HL-60 (cell line): ENCODE results near the gene GJB1.

Experiments used
- CTCF ChIP-seq: IDR thresholded peaks from one replicate; pipeline ENCODE4 v1.5.1; 2011; ENCODE audit warnings: low read length, control low read depth, inconsistent platforms; ENCODE audit not compliant: insufficient read depth
- POLR2AphosphoS5 ChIP-seq: IDR thresholded peaks from 2 replicates; pipeline ENCODE4 v1.6.1; 2012; ENCODE audit warnings: low read depth

GRCh38 chrX:71256856-71257255 is 33.8 kb downstream of the GJB1 start:
- TF ChIP-seq CTCF (no peak), POLR2AphosphoS5 (no peak)
